ENCODE results near the gene RPS6KA1. TPM values are rescaled to one million over a fixed set of nuclear protein-coding genes. Genes with fewer than 3 reads are reported as not detected.

Gene RPS6KA1
- total and polyA plus RNA-seq, 2 of the 13 experiments (the other 11 are each of a cell fraction or from before 2014, with no cell fraction given) = 19.6 to 24.2 TPM

- no peak for TF ChIP-seq ZNF280D (CRISPR knock-in tag; IDR thresholded peaks at IDR 0.05)
- TF ChIP-seq SMAD3 (CRISPR knock-in tag; IDR thresholded peaks at IDR 0.05) = no peak
- no peak for TF ChIP-seq CCDC6 (CRISPR knock-in tag; IDR thresholded peaks at IDR 0.05)
- no peak for TF ChIP-seq SIX4 (CRISPR knock-in tag; IDR thresholded peaks at IDR 0.05)
- TF ChIP-seq PAXIP1 (CRISPR knock-in tag; conservative IDR thresholded peaks at IDR 0.05) = 0 out of 2 replicates have a peak, but pooled peaks have one; percentile 45
- TF ChIP-seq GTF2F1 (IDR thresholded peaks at IDR 0.05; ENCODE audit: low read length) = no peak
- TF ChIP-seq CREB1 (IDR thresholded peaks at IDR 0.05) = no peak
- TF ChIP-seq CREB1 (CRISPR knock-in tag; IDR thresholded peaks at IDR 0.05) = no peak
- TF ChIP-seq PRDM15 (CRISPR knock-in tag; IDR thresholded peaks at IDR 0.05) = no peak
- TF ChIP-seq ZNF891 (CRISPR knock-in tag; IDR thresholded peaks at IDR 0.05) = no peak
- no peak for TF ChIP-seq ZNF609 (CRISPR knock-in tag; IDR thresholded peaks at IDR 0.05; ENCODE audit: borderline replicate concordance)
- no peak for TF ChIP-seq ZNF83 (CRISPR knock-in tag; IDR thresholded peaks at IDR 0.05; ENCODE audit: borderline replicate concordance)
- no peak for TF ChIP-seq SNRNP70 (IDR thresholded peaks at IDR 0.05; ENCODE audit: low read depth, low read length)
- 0 out of 2 replicates have a peak, but pooled peaks have one; percentile 23 for TF ChIP-seq RXRB (CRISPR knock-in tag; IDR thresholded peaks at IDR 0.05; ENCODE audit: borderline replicate concordance)
Observed at GRCh38 chr1:26555550-26555981, 26.0 kb downstream of the RPS6KA1 start (continued).
